ENCODE results near the gene DNAJB11.

DNAJB11 gene

DNA sequence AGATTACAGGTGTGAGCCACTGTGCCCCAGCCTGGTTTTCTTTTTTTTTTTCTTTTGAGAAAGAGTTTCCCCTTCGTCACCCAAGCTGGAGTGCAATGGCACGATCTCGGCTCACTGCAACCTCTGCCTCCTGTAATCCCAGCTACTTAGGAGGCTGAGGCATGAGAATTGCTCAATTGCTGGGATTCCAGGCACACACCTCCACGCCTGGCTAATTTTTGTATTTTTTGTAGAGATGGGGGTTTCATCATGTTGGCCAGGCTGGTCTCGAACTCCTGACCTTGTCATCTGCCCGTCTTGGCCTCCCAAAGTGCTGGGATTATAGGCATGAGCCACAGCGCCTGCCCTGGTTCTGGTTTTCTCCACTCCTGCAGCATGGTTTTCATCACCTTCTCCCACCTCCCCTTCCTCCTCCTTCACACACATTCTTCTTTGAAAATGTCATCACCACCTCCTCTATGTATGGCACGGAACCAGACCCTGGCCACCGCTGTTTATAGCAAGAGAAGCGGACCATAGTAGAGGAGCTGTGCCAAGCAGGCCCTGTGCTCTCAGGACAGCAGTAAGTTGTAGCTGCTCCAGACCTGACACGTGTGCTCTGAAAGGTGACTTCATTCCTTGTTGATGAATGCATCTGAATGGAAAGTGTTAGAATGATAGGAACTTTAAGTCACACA is 27.7 kb downstream of the DNAJB11 start:
- DNase-seq = no peak

DNA sequence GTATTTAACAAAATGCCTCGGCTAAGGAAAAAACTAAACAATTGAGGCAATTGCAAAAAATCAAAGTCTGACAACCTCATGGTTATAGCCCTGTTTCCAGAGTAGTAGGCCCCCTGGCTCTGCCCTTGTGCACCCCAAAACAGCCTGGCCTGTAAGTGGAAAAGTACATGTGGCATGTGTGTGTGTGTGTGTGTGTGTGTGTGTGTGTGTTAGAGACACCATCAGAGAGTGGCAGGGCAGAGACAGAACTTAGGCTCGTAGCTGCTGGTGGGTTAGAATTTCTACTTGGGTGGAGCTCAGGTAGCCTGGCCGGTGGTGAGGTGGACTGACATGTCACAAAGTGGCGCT is 28.2 kb downstream of the DNAJB11 start:
- DNase-seq = no peak

- DNase-seq = no peak
Measured at GRCh38 chr3:186599142-186599784, 28.7 kb downstream of the DNAJB11 start.

- no peak for DNase-seq
Measured at GRCh38 chr3:186599785-186600166, 29.3 kb downstream of the DNAJB11 start.

- DNase-seq = no peak
Measured at GRCh38 chr3:186600896-186601295, 30.4 kb downstream of the DNAJB11 start.

- no peak for DNase-seq
Measured at GRCh38 chr3:186603159-186603558, 32.6 kb downstream of the DNAJB11 start.

- no peak for DNase-seq
Measured at GRCh38 chr3:186605078-186605477, 34.6 kb downstream of the DNAJB11 start.

DNA sequence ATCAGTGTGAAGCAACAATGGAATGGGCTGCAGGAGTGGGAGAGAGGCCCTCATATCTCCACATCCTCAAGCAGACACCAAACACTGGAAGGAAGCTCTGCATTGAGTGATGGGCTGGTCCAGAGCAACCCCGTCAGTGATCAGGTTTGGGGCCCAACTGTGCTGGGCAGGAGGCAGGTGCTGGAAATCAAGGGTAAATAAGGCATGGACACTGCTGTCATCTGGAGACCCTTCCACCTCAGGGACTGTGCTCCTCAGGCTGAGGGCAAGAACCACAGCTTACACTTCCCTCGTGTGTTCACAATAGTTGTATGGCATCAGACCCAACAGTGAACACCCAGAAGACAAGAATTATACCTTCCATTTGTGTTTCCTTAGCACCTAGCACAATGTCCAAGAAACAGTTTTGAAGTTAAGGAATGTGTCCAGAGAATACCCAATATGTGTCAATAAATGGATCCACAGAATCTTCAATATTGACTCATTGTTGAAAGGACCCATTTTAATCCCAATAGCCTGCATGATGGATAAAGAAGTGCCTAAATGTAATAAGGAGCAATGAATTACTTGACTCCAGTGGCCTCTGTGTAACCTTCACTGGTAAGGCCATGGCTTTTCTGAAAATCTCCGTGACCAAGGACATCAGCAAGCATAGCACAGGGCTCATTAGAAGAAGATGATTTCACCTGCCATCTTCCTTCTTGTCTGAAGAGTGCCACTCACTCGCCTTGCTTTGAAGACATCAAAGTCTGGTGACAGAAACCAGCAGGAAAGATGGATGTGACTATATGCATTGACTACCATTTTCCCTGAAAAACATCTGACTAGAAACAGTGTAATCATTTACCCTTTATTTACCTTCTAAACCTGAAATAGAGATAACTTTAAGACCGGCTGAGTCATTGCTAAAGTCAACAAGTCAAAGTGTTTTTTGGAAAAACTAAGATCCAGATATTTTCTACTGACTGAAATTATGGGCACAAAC is 35.3 kb downstream of the DNAJB11 start:
- no peak for DNase-seq

GRCh38 chr3:186608624-186609215 is 38.2 kb downstream of the DNAJB11 start:
- no peak for DNase-seq

DNA sequence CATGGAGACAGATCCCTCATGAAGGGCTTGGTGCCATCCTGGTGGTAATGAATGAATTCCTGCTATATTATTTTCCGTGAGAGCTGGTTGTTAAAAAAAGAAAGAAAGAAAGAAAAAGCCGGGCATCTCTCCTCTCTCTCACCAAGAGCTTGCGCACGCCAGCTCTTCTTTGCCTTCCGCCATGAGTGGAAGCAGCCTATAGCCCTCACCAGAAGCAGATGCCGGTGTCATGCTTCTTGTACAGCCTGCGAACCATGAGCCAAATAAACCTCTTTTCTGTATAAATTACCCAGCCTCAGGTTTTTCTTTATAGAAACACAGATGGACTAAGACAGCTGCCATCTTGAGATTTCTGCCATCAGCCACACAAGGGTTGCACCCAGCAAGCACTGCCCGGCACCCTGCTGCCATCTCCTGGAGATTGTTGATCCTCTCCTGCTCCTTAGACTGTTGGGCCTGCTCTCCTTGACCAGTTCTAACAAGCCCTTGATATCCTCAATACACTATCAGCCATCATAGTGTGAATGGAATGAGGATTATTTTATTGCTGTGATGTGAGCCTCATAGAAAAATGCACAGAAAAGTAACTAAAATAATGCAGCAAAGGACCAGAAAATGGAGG is 38.8 kb downstream of the DNAJB11 start:
- no peak for DNase-seq

- no peak for DNase-seq
Measured at GRCh38 chr3:186612065-186612464, 41.5 kb downstream of the DNAJB11 start.

DNA sequence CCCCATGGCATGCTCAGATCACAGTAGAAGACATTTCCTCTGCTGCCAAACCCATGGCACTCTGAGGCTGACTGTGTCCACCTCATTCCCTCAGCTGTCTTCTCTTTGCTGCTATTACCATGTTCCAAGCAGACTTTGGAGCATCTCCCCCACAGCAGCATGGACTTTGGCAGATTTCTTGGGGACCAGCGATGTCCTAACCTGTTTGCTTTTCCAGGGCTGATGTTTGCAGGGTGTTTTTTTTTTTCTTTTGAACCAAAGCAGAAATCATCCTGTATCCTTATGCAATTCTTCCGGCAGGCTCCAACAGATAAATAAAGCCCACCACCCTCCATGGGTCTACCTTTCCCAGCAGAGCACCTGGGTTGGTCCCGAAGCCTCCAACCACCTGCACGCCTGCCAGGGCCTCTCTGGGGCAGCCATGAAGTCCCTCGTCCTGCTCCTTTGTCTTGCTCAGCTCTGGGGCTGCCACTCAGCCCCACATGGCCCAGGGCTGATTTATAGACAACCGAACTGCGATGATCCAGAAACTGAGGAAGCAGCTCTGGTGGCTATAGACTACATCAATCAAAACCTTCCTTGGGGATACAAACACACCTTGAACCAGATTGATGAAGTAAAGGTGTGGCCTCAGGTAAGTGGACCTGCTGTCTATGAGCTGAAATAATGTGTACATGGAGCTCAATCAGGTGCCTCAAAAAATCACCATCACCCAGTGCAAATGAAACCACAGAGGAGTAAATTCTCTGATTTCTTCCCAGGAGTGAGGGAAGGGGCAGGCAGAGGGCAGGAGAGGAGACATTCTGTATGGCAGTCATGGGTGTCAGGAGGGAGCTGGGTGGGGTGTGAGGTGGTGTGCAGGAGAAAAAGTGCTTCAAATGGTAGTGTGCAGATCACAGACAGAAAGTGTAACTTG is 42.5 kb downstream of the DNAJB11 start, which contains the start of gene AHSG:
Gene AHSG (plus strand): TSS at position 340 of the 916 bp plus-strand sequence. CDS start 82 bp downstream, at position 422.
- DNase-seq = no peak

DNA sequence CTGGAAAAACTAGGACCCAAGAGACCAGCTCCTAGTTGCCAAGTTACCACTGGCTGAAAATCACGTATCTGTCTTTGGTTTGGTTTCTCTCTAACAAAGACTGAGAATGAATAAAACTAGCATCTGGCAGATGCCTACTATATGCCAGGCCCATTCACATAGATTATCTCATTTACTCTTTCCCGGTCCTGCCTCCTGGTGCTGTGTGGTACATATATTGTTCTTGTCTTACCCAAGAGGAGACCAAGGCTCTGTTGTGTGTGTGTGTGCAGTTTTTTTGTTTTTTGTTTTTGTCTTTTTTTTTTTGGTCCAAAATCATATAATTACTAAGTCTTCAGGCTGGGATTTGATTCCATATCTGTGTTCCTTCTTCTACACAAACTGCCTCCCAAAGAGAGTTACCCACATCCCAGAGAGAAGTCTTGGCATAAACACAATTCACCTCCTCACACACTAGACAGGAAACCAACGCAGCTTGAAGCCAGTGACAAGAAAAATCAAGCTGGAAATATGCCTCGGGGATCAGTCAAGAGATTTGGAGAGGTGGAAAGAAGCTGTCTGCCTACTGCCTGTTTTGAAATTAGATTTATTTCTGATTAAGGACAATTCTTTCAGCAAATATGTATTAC is 43.2 kb downstream of the DNAJB11 start:
- DNase-seq = no peak

- DNase-seq = no peak
Measured at GRCh38 chr3:186614266-186614596, 43.7 kb downstream of the DNAJB11 start.

DNA sequence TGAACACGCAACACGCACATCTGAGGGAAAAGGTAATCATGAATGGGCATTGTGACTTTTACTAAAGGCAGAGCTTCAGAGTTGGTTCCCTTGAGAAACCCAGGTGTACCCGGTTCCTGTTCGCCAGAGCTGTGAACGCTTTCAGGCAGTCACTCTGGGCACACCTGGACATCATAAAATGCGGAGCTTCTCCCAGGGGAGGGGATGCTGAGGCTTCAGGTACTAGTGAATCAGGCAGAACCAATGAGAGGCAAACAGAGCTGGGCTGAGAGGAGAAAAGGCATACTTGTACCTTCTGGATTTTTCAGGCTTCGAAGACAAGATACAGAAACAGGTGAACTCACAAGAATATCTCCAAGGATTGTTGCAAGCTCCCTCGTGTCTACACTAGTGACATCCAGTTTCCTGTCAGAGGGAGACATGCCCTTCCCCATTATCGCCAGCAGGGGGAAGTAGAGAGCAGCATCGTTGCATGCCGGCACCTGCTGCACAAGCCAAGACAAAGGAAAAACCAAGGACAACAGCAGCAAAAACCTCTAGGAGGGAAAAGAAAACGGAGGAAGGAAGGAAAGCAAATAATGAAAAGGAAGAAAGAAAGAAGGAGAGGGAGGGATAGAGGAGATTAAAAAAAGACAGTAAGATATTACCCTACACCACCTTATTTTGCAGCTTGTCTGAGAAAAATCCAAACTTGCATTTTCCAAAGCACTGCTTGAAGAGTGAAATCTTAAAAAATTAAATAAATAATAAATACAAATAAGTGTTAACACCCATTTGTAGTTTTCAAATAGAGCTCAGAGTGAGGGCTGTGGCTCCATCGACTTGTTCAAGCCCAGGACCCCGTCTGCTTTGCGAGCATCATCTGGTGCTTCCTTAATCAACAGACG is 44.3 kb downstream of the DNAJB11 start:
- peak; percentile 88 for DNase-seq

GRCh38 chr3:186616299-186616617 is 45.7 kb downstream of the DNAJB11 start:
- no peak for DNase-seq

- peak; percentile 83 for DNase-seq
Measured at GRCh38 chr3:186617036-186617946, 46.8 kb downstream of the DNAJB11 start.

GRCh38 chr3:186618318-186618938 is 47.9 kb downstream of the DNAJB11 start:
- no peak for DNase-seq

DNA sequence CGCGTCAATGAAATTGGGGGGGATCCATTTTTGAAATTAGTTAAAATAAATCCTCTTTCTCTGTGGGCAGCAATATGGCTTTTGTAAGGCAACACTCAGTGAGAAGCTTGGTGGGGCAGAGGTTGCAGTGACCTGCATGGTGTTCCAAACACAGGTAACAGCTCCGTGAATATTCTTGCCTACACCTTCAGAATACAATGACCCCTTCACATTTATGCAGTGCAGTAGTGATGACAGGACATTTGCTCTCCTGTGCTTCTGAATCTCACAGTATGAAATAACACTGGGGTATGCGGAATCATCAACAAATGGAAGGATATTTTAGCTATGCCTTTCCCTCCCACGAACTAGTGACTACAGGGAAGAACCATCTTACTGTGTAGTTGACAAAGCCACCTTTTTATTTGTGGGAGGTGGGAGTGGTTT is 49.3 kb downstream of the DNAJB11 start:
- DNase-seq = no peak

All from retina (tissue), 1 donor.